ENCODE data around the gene CNOT1.
"Not testable (repeated sequence)": the region's sequence is repeated elsewhere in the genome, so short reads cannot be mapped to it uniquely, and the experiment has no call there.

The CNOT1 gene

GRCh38 chr16:58638148-58639036 is 8.8 kb upstream of the CNOT1 start:
- DNase-seq: no peak

GRCh38 chr16:58637021-58637420 is 7.4 kb upstream of the CNOT1 start:
- DNase-seq: not testable (repeated sequence)

GRCh38 chr16:58636466-58636865 is 6.8 kb upstream of the CNOT1 start:
- no peak for DNase-seq

GRCh38 chr16:58635502-58635901 is 5.9 kb upstream of the CNOT1 start:
- DNase-seq: no peak

- no peak for DNase-seq
These were observed 4.7 kb upstream of the CNOT1 start for GRCh38 chr16:58634265-58634802.

GRCh38 chr16:58628845-58629732 is 537 bp downstream of the CNOT1 start:
- DNase-seq: peak; percentile 34

- DNase-seq: no peak
These were observed 5.4 kb downstream of the CNOT1 start for GRCh38 chr16:58624209-58624608.

- no peak for DNase-seq
These were observed 9.2 kb downstream of the CNOT1 start for GRCh38 chr16:58620396-58620795.

- DNase-seq: no peak
These were observed 14.3 kb downstream of the CNOT1 start for GRCh38 chr16:58615280-58615679.

GRCh38 chr16:58614860-58615259 is 14.8 kb downstream of the CNOT1 start:
- DNase-seq: no peak

GRCh38 chr16:58614212-58614611 is 15.4 kb downstream of the CNOT1 start:
- no peak for DNase-seq

GRCh38 chr16:58612965-58613364 is 16.7 kb downstream of the CNOT1 start:
- not testable (repeated sequence) for DNase-seq

GRCh38 chr16:58608601-58609136 is 21.0 kb downstream of the CNOT1 start:
- no peak for DNase-seq

GRCh38 chr16:58605562-58605961 is 24.1 kb downstream of the CNOT1 start:
- DNase-seq: no peak

GRCh38 chr16:58591083-58591482 is 38.5 kb downstream of the CNOT1 start:
- DNase-seq: no peak

- no peak for DNase-seq
These were observed 40.2 kb downstream of the CNOT1 start for GRCh38 chr16:58589326-58589905.

GRCh38 chr16:58588406-58588805 is 41.2 kb downstream of the CNOT1 start:
- DNase-seq: no peak

GRCh38 chr16:58586340-58587030 is 43.1 kb downstream of the CNOT1 start:
- DNase-seq: no peak

GRCh38 chr16:58584831-58585505 is 44.7 kb downstream of the CNOT1 start:
- DNase-seq: no peak

- DNase-seq: no peak
These were observed 46.5 kb downstream of the CNOT1 start for GRCh38 chr16:58582971-58583765.

GRCh38 chr16:58582133-58582532 is 47.5 kb downstream of the CNOT1 start:
- no peak for DNase-seq

Measured in COR-L47 (cell line).